Keratinocyte (primary cell): ENCODE results near the gene OPN4. TPM values are rescaled to one million over a fixed set of nuclear protein-coding genes. Genes with fewer than 3 reads are reported as not detected.

ENCODE experiments used
- DNase-seq: peaks from one replicate; pipeline ENCODE4 v3.0.0-alpha.2; 2011; ENCODE audit warnings: low read depth, missing footprints, low spot score
- FAIRE-seq: peaks from 2 replicates; lab custom pipeline; 2011; peaks lifted over from hg19 to GRCh38; lab: Jason Lieb, UNC
- H2AFZ ChIP-seq: 2 replicates; pipeline ENCODE4 v1.6.0; 2012; ENCODE audit warnings: low read length, control low read depth, inconsistent platforms; ENCODE audit not compliant: control insufficient read depth
- H3K27ac ChIP-seq: 2 replicates; pipeline ENCODE4 v1.5.1; 2011; ENCODE audit warnings: low read length; ENCODE audit not compliant: control insufficient read depth, insufficient read depth
- H3K27me3 ChIP-seq: 3 replicates; pipeline ENCODE4 v1.6.0; 2011; ENCODE audit warnings: low read length; ENCODE audit not compliant: control insufficient read depth, insufficient read depth; ENCODE audit errors: extremely low read depth
- H3K36me3 ChIP-seq, 2 experiments: 2 replicates in 1 of 2; 3 replicates in 1 of 2; pipeline ENCODE4 v1.5.1; 2011; ENCODE audit warnings: low read length in 2 of 2, mild to moderate bottlenecking in 1 of 2; ENCODE audit not compliant: control insufficient read depth in 2 of 2, insufficient read depth in 2 of 2; ENCODE audit errors: extremely low read depth in 1 of 2
- H3K4me1 ChIP-seq: 3 replicates; pipeline ENCODE4 v1.5.1; 2011; ENCODE audit warnings: low read length; ENCODE audit not compliant: control insufficient read depth, insufficient read depth; ENCODE audit errors: extremely low read depth
- H3K4me2 ChIP-seq: 3 replicates; pipeline ENCODE4 v1.6.0; 2011; ENCODE audit warnings: low read depth, low read length; ENCODE audit not compliant: control insufficient read depth, insufficient read depth; ENCODE audit errors: extremely low read depth
- H3K4me3 ChIP-seq, 3 experiments: fragments of 200-600 bp in 1 of 3; sonication (generic) in 1 of 3; 2 replicates in 2 of 3; 3 replicates in 1 of 3; pipeline ENCODE4 v1.5.1; 2011 to 2016; ENCODE audit warnings: low read length in 3 of 3, mild to moderate bottlenecking in 3 of 3, control low read depth in 2 of 3, inconsistent platforms in 1 of 3, low read depth in 1 of 3, mixed read lengths in 1 of 3, mixed run types in 1 of 3, moderate library complexity in 1 of 3; ENCODE audit not compliant: control insufficient read depth in 2 of 3, insufficient read depth in 2 of 3; ENCODE audit errors: extremely low read depth in 1 of 3
- H3K79me2 ChIP-seq: 2 replicates; pipeline ENCODE4 v1.6.0; 2012; ENCODE audit warnings: low read length; ENCODE audit not compliant: control insufficient read depth, insufficient read depth
- H3K9ac ChIP-seq: 3 replicates; pipeline ENCODE4 v1.6.0; 2011; ENCODE audit warnings: low read length; ENCODE audit not compliant: control insufficient read depth, insufficient read depth; ENCODE audit errors: extremely low read depth
- H3K9me1 ChIP-seq: 3 replicates; pipeline ENCODE4 v1.6.0; 2011; ENCODE audit warnings: low read length; ENCODE audit not compliant: control insufficient read depth, insufficient read depth; ENCODE audit errors: extremely low read depth
- H3K9me3 ChIP-seq: 2 replicates; pipeline ENCODE4 v1.5.1; 2012; ENCODE audit warnings: low read depth, low read length; ENCODE audit not compliant: control insufficient read depth
- H4K20me1 ChIP-seq: 3 replicates; pipeline ENCODE4 v1.6.0; 2011; ENCODE audit warnings: low read length; ENCODE audit not compliant: control insufficient read depth, insufficient read depth; ENCODE audit errors: extremely low read depth
- EZH2 ChIP-seq: IDR thresholded peaks from one replicate; pipeline ENCODE4 v1.6.1; 2012; ENCODE audit warnings: inconsistent platforms, mild to moderate bottlenecking, low read length, moderate library complexity
- dilution Hi-C: fragments of 300-500 bp; cut with MboI; formaldehyde crosslinking; loops from one replicate; pipeline ENCODE4 v1.7.0; 2020; ENCODE audit warnings: low sequenced_read_pairs; ENCODE audit not compliant: extremely low pct_ligation_motif_present
- polyA plus RNA-seq, 5 experiments: library from polyadenylated mRNA; depleted of rRNA in 3 of 5; stranded (reverse) in 3 of 5; stranded (forward) in 1 of 5; unstranded in 1 of 5; fragments of >200 nt; gene quantifications; 1 replicate in 1 of 5; 2 replicates in 3 of 5; 3 replicates in 1 of 5; pipeline versions ENCODE4 v1.2.1 to v1.2.3, GENCODE V29; 2011 to 2012; ENCODE audit warnings: missing spikeins in 2 of 5, low read depth in 1 of 5, low replicate concordance in 1 of 5
- TF ChIP-seq, protein P1 (sequence below), 3 experiments: IDR thresholded peaks in 1 of 3; conservative IDR thresholded peaks in 1 of 3; optimal IDR thresholded peaks in 1 of 3; 2 replicates in 2 of 3; 3 replicates in 1 of 3; pipeline versions ENCODE3 to v1.5.1; 2011; ENCODE audit warnings: low read length in 3 of 3, mild to moderate bottlenecking in 3 of 3, moderate library complexity in 2 of 3, control low read depth in 1 of 3, inconsistent platforms in 1 of 3; ENCODE audit not compliant: insufficient read depth in 2 of 3; ENCODE audit errors: extremely low read depth in 1 of 3

OPN4 gene
- polyA plus RNA-seq, 1 donor (not counting 4 experiments of a cell fraction or from before 2014, with no cell fraction given) = not detected

DNA sequence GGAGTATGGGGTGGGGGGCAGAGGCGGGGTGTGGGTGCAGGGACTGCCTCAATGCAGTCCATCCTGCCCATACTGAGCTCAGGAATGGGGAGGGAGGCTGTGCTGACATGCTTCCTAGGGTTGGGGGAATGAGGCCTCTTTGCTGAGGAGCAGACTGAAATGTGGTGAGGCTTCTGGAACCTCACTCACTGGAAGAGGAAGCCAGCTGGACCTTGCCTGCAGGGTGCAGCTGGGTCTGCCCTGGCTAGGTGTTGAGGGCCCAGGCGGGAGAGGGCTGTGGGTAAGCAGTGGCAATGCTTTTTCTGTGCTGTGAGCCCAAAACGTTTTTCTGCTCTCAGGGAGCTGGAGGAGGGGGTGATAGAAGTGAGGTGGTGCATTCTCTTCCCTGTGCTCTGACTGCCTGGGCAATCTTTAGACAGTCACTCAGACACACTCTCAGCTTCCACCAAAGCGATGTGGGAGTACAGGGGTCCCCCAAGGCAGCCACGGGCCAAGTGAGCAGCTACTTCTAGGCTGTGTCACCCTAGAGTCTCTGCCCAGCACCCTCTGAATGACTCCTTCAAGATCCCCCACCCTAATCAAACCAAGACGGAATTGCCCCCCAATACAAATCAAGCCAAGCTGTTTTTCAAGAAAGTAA, 60.9 kb downstream of the OPN4 start:
- no peak for FAIRE-seq

DNA sequence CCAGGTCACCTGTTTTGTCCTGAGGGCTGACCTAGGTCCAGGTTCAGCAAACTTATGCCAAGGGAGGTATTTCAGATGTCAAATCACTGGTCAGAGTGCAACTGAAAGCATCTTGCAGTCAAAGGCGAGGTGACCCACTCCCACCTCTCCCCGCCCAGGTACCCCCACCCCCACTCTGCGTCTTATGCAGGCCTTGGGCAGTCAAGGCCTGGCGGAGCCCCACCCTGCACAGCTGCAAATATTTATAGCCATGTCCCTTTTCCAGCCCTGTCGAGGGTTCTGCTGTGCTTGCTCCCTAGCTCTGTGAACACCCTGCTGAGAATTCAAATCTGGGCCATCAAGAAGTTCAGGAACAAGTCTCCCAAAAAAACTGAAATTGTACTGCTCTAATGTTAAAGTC, 61.5 kb downstream of the OPN4 start:
- FAIRE-seq (no peak), DNase-seq (no peak)
- Histone ChIP-seq H3K9ac (no peak overlapping the region), H3K79me2 (no peaks in the 10 kb centered on the region), H4K20me1 (no peaks in the 10 kb centered on the region), H3K4me2 (no peak overlapping the region), H3K9me1 (no peaks in the 10 kb centered on the region), H3K9me3 (no peaks in the 10 kb centered on the region), H3K4me3 (no peak overlapping the region), H2AFZ (no peak overlapping the region), H3K36me3 (no peaks in the 10 kb centered on the region), H3K4me1 (peaks cover 9% of the 10 kb centered on the region), H3K27ac (no peak overlapping the region), H3K27me3 (no peaks in the 10 kb centered on the region)
- no peak for TF ChIP-seq EZH2
- TF ChIP-seq, protein P1, sequence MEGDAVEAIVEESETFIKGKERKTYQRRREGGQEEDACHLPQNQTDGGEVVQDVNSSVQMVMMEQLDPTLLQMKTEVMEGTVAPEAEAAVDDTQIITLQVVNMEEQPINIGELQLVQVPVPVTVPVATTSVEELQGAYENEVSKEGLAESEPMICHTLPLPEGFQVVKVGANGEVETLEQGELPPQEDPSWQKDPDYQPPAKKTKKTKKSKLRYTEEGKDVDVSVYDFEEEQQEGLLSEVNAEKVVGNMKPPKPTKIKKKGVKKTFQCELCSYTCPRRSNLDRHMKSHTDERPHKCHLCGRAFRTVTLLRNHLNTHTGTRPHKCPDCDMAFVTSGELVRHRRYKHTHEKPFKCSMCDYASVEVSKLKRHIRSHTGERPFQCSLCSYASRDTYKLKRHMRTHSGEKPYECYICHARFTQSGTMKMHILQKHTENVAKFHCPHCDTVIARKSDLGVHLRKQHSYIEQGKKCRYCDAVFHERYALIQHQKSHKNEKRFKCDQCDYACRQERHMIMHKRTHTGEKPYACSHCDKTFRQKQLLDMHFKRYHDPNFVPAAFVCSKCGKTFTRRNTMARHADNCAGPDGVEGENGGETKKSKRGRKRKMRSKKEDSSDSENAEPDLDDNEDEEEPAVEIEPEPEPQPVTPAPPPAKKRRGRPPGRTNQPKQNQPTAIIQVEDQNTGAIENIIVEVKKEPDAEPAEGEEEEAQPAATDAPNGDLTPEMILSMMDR (optimal IDR thresholded peaks at IDR 0.05 in 1 of 3, IDR thresholded peaks at IDR 0.05 in 1 of 3, conservative IDR thresholded peaks at IDR 0.05 in 1 of 3; ENCODE audit: extremely low read depth in 1 of 3, insufficient read depth in 2 of 3, low read length in 3 of 3) = no peak
- dilution Hi-C loops = no loop called here

More for the DNA sequence above, 60.9 kb downstream of the OPN4 start:
- DNase-seq = no peak
- no peak overlapping the region for H2AFZ ChIP-seq
- dilution Hi-C loops = no loop called here
- no peak overlapping the region for H3K4me2 ChIP-seq
- no peak overlapping the region for H3K27ac ChIP-seq
- TF ChIP-seq, protein P1 (optimal IDR thresholded peaks at IDR 0.05 in 1 of 3, IDR thresholded peaks at IDR 0.05 in 1 of 3, conservative IDR thresholded peaks at IDR 0.05 in 1 of 3; ENCODE audit: extremely low read depth in 1 of 3, insufficient read depth in 2 of 3, low read length in 3 of 3) = no peak
- TF ChIP-seq EZH2 = no peak
- no peaks in the 10 kb centered on the region for H3K27me3 ChIP-seq
- H3K79me2 ChIP-seq = no peaks in the 10 kb centered on the region
- H4K20me1 ChIP-seq = no peaks in the 10 kb centered on the region
- H3K9ac ChIP-seq = no peak overlapping the region
- H3K4me3 ChIP-seq = no peak overlapping the region
- no peaks in the 10 kb centered on the region for H3K36me3 ChIP-seq
- peaks cover 13% of the 10 kb centered on the region for H3K4me1 ChIP-seq
- H3K9me3 ChIP-seq = no peaks in the 10 kb centered on the region
- H3K9me1 ChIP-seq = no peaks in the 10 kb centered on the region

Other genes with a start within 250 kb of the OPN4 start
- 15.8 to 26.2 TPM (median 18.9 TPM) in 3 replicates for gene WAPL, start 132.8 kb upstream of the OPN4 start, polyA plus RNA-seq
- 0.01 TPM in 2 of 3 replicates, not detected in the other for gene LDB3, start 14.0 kb downstream of the OPN4 start, polyA plus RNA-seq
- 14.3 to 22.2 TPM (median 21.4 TPM) in 3 replicates for gene BMPR1A, start 102.1 kb downstream of the OPN4 start, polyA plus RNA-seq